GM23248 (cell line): ENCODE measurements around the gene COQ6.

Experiments used
- EZH2 ChIP-seq: fragments of 200-600 bp; sonication (generic); IDR thresholded peaks from 2 replicates; pipeline ENCODE4 v1.6.1; 2018; ENCODE audit warnings: antibody characterized with exemption, mild to moderate bottlenecking; ENCODE audit not compliant: insufficient read depth, poor library complexity, severe bottlenecking
- EZH2phosphoT487 ChIP-seq: fragments of 200-600 bp; sonication (generic); IDR thresholded peaks from 2 replicates; pipeline ENCODE4 v1.6.1; 2018; ENCODE audit warnings: antibody characterized with exemption, moderate library complexity, mild to moderate bottlenecking, low read depth; ENCODE audit not compliant: insufficient read depth

DNA sequence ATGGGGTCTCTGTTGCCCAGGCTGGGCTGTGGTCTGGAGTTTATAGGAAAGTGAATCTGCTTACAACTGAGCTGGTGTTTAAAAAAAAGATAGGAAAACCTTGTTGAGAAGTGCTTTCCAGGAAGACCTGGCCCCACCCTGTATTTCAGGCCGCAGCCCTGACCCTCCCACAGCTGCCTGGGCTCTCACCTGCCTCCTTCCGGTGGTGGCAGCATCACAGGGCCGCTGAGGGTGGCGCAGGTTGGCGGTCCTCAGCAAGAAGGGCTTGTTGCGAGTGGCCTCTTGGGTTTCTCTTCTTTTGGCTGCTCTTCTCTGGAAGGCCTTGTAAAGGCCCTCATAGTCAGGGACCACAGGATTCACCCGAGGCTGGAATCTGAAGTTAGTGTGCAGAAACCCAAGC is 7.9 kb upstream of the COQ6 start:
- no peak for TF ChIP-seq EZH2
- no peak for TF ChIP-seq EZH2phosphoT487
